Measurements from ENCODE around the gene GINS1.
"Not testable (repeated sequence)": the region's sequence is repeated elsewhere in the genome, so short reads cannot be mapped to it uniquely, and the experiment has no call there.

Gene GINS1

GRCh38 chr20:25389858-25390537, 17.5 kb upstream of the GINS1 start:
- peak in 23 of 51 donors; percentile 9 to 67 (median 44) for DNase-seq

GRCh38 chr20:25390538-25391528, 16.6 kb upstream of the GINS1 start, which contains the start of gene ABHD12:
Gene ABHD12 (minus strand): TSS chr20:25390835. CDS start chr20:25390703, 132 bp downstream.
- peak; percentile 54 to 98 (median 94) for DNase-seq

GRCh38 chr20:25394276-25394675, 13.2 kb upstream of the GINS1 start:
- peak in 1 of 51 donors; percentile 8 for DNase-seq

- DNase-seq = no peak
Measured at GRCh38 chr20:25394996-25395395, 12.5 kb upstream of the GINS1 start.

GRCh38 chr20:25397096-25397495, 10.4 kb upstream of the GINS1 start:
- no peak for DNase-seq

GRCh38 chr20:25397821-25398220, 9.7 kb upstream of the GINS1 start:
- no peak for DNase-seq

GRCh38 chr20:25398376-25399036, 9.0 kb upstream of the GINS1 start:
- no peak for DNase-seq

DNA sequence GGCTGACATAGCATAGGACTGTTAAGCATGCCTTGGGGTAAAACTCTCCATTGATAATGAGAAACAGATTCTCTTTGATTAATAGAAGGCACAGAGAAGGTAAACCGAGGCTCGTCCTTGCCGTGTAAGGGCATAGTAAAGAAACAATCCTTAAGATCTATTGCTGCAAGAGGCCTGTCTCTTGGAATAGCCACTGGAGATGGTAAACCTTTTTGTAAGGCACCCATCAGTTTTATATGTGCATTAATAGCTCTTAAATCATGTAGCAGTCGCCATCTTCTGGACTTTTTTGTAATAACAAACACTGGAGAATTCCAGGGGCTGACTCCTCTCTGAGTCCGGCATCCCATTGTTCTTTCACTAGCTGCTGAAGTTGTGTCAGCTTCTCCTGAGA, 8.4 kb upstream of the GINS1 start:
- DNase-seq = peak in 17 of 51 donors; percentile 1 to 81 (median 21)

DNA sequence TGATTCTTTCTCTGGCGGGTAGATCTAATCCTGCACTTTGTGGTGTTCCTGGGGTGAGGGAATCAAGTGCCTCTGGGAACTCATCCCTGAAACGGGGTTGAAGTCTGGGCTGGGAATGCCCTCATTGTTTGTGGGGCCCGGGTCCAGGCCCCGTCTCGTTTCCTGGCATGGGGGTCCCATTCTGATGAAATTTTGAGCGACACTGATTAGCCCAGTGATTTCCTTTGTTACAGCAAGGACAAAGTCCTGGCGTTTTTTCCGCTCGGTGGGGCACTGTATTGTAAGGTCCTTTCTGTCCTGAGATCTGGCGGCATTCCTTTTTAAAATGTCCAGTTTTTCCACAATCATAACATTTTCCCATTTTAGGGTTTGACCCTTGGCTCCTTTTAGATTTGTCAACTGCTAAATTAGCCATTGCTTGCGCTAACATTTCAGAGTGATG, 7.2 kb upstream of the GINS1 start:
- DNase-seq = not testable (repeated sequence)

- no peak for DNase-seq
Measured at GRCh38 chr20:25402583-25402982, 4.9 kb upstream of the GINS1 start.

GRCh38 chr20:25408170-25408547, 686 bp downstream of the GINS1 start:
- no peak for DNase-seq

DNA sequence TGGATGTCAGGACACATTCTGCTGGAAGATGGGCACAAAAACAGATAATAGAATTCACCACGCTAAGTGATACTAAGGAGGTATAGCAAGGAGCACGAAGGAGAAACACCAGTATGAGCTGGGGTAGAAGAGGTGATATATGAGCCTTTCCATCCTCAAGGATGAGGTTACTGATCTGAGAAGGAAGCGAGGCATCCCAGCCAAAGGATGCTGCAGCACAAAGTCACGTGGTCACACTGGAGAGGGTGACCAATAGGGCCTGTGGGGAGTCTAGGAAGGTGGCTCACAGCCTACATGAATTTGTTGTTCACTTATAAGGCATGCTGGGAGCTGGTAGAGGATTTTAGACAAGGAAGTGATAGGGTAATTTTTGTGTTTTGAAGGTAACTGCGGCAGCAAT, 1.4 kb downstream of the GINS1 start:
- DNase-seq = no peak

DNA sequence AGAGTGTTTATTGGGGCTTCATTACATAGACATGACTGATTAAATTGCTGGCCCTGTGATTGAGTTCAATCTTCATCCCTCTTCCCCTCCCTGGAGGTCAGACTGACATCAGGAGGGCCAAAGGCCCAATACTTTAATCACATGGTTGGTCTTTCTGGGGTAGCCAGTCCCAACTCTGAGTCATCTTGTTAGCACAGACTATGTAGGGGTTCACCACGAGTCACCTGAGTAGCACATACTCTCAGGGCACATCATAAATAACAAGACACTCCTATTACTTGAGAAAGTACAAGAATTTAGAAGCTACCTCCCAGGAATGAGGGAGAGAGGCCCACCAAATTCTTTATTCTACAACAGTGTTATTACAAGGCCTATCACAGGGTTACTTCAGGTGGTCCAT, 11.3 kb downstream of the GINS1 start:
- no peak for DNase-seq

DNA sequence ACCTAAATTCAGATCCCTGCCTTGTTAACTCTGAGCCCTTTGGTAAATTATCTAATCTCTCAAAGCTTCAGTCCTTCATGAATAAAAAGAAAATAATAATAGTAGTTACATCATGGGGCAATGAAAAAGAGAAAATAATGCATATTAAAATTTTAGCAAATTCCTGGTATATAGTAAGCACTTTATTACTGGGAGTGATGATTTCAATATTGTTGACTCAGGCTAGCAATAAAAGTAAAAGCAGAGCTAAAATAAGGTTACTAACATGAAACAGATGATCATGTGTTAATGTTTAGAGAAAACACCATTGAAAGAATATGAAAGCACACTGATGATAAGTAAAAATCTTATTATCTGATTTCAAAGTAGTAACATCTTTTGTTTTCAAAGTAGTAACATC, 13.6 kb downstream of the GINS1 start:
- DNase-seq = no peak

- no peak for DNase-seq
Measured at GRCh38 chr20:25422032-25422431, 14.6 kb downstream of the GINS1 start.

DNA sequence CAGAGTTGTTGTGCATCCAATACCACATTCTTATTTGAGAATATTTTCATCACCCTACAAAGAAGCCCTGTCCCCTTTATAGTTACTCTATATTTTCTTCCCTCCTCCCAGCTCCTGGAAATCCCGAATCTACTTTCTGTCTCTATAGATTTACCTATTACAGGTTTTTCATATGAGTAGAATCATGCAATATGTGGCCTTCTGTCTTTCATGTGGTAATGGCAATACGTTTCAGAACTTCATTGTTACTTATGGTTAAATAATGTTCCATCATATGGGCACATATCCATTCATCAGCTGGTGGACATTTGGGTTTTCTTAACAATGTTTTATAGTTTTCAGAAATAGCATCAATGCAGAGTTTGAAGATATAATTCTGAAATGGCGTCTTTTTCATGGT, 17.1 kb downstream of the GINS1 start:
- DNase-seq = no peak

DNA sequence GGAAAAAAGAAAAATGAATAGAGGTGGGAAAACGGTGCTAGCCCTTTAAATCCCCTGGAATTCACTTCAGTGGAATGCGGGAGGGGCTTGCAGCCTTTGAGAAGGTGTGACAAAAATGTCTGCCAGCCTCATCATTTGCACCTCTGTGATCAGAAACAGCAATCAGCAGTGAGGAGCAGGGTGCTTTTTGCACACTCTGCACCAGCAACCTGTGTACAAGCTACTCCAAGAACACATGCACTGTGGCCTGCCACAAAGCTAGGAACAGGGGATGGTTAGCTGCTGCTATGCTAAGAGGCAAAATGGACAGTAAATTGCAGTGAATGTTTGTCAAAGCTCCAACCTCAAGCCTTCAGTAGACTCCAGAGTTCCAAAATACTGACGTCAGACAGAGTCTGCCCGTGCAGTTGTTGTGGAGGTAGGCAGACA, 29.7 kb downstream of the GINS1 start:
- no peak for DNase-seq

- DNase-seq = no peak
Measured at GRCh38 chr20:25439328-25439727, 31.9 kb downstream of the GINS1 start.

DNA sequence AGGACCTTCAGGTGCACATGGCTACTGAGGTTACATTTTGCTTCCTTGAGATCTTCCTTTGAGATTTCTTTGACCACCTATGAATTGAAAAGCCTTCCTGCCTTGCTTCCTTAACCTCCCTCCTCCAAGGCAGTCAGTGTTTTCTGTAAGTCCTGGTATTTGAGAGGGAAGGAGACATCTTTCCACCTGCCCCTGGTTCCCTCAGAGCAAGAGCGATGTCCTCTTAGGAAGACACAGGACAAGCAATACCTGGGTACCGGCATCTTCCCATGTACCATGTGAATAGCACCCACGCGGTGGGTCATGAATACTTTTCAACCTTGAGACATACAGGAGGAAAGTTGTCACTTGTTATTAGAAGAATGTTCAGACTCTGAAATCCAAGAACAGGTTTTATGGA, 37.1 kb downstream of the GINS1 start:
- no peak for DNase-seq

DNA sequence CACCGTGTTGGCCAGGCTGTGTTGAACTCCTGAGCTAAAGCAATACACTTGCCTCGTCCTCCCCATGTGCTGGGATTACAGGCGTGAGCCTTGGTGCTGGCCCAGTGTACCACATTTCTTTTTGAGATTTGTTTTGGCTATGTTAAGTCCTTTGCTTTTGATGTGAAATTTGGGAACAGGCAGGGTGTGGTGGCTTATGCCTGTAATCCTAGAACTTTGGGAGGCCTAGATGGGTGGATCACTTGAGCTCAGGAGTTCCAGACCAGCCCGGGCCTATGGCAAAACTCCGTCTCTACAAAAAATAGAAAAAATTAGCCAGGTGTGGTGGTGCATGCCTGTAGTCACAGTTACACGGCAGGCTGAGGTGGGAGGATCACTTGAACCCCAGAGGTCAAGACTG, 40.2 kb downstream of the GINS1 start:
- DNase-seq = no peak

- DNase-seq = no peak
Measured at GRCh38 chr20:25452333-25452732, 44.9 kb downstream of the GINS1 start.

All from hypothalamus (tissue), 51 donors.